Cardiac fibroblast (primary cell): Measurements from ENCODE around the gene ESYT2.
"Not testable (repeated sequence)": the region's sequence is repeated elsewhere in the genome, so short reads cannot be mapped to it uniquely, and the experiment has no call there.

ENCODE experiments used
- DNase-seq, 2 donors: peaks; one replicate each; pipeline versions ENCODE4 v3.0.0 to v3.0.0-alpha.2; 2010; ENCODE audit warnings: low read depth in 2 of 2
- H3K4me3 ChIP-seq, 2 donors: replicated peaks in 1 of 2; 1 replicate in 1 of 2; 2 replicates in 1 of 2; pipeline ENCODE4 v1.5.1; 2011; ENCODE audit warnings: low read depth in 2 of 2, low read length in 2 of 2, mild to moderate bottlenecking in 2 of 2, moderate library complexity in 1 of 2
- TF ChIP-seq, protein P1 (sequence below): IDR thresholded peaks from one replicate; pipeline ENCODE4 v1.5.1; 2011; ENCODE audit warnings: low read depth, mild to moderate bottlenecking, low read length, inconsistent platforms

The ESYT2 gene

DNA sequence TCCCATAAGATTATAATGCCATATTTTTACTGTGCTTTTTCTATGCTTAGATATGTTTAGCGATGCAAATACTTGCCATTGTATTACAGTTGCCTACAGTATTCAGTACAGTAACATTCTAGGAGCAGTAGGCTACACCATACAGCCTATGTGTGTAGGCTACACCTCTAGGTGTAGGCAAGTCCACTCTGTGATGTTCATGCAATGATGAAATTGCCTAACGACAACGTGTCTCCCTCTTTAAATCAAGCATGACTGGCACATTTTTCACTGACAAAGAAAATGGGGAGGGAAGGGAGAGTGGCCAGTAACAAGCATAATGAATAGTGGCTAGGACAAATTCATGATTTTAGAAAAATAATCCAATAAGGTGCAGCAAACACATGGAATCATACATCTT lies 126.4 kb downstream of the ESYT2 start:
- TF ChIP-seq, protein P1, sequence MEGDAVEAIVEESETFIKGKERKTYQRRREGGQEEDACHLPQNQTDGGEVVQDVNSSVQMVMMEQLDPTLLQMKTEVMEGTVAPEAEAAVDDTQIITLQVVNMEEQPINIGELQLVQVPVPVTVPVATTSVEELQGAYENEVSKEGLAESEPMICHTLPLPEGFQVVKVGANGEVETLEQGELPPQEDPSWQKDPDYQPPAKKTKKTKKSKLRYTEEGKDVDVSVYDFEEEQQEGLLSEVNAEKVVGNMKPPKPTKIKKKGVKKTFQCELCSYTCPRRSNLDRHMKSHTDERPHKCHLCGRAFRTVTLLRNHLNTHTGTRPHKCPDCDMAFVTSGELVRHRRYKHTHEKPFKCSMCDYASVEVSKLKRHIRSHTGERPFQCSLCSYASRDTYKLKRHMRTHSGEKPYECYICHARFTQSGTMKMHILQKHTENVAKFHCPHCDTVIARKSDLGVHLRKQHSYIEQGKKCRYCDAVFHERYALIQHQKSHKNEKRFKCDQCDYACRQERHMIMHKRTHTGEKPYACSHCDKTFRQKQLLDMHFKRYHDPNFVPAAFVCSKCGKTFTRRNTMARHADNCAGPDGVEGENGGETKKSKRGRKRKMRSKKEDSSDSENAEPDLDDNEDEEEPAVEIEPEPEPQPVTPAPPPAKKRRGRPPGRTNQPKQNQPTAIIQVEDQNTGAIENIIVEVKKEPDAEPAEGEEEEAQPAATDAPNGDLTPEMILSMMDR: no peak
- no peak for DNase-seq
- no peak overlapping the region for H3K4me3 ChIP-seq

DNA sequence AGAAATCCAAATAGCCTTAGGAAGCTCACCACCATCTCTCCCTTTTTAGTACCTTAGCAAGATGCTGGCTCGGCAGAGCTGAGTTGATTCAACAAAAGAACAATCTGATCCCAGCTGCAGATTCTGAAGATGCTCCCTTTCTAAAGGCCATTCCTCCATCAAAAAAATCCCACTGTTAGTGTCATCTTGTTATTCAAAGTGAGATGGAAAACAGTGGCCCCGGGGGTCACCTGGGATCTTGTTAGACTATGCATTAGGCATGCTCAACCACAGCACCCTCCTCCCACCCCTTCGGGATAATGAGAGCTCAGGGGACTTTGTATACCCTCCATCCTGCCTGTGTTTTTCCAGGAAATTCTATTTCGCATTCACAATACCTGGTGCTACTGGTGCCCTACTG lies 127.1 kb downstream of the ESYT2 start:
- DNase-seq: no peak
- TF ChIP-seq, protein P1: no peak
- no peak overlapping the region for H3K4me3 ChIP-seq

DNA sequence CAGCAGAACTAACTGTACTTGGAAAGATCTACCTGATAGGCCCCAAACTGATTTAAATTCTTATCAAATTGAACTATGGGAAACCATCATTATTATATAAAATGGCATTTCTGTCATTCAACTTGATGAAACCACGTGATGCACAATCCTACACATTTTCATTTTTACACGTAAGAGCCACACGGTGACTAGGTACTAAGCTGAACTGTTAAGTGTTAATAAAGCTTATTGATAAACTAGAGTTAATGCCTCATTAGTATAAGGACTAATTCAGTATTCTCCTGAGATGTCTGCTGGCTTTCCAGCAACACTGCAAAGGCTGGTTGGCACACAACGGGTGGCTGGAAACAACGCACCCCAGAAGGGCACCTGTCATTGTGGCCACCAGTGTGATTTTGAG lies 129.3 kb downstream of the ESYT2 start:
- DNase-seq: no peak
- H3K4me3 ChIP-seq: no peak overlapping the region
- TF ChIP-seq, protein P1: no peak

DNA sequence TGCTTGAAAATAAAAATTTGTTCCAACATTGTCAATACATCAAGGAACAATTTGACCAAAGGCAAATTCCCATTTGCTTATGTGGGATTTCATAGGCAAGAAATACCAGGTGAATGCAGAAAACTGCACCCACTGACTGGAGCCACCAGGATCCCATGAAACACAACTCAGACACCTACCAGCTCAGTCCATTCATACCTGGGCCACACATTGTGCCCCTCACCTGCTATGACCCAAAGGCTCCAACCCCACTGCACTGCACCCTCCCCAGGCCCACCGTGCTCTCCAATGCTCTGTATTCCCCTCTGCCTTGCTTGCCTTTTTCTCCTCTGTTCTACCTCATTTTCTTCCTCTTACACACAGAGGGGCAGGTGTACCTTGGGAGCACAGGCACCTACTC lies 130.0 kb downstream of the ESYT2 start:
- H3K4me3 ChIP-seq: no peak overlapping the region
- DNase-seq: no peak
- TF ChIP-seq, protein P1: no peak

DNA sequence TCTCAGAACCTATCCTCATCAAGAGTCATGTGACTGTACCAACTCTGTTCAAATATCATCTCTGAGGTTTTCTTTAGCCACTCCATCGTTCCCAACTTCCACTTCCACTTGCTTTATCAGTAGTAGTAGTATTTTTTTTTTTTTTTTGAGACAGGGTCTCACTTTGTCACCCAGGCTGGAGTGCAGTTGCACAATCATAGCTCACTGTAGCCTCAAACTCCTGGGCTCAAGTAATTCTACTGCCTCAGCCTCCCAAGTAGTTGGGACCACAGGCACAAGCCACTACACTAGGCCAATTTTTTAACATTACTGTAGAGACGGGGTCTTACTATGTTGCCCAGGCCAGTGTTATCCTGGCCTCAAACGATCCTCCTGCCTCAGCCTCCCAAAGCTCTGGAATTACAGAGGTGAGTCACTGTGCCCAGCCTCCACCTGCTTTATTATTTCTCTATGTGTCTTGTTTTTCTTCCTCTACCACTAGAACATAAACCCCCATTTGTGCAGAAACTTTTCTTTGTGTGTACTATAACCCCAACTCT lies 130.6 kb downstream of the ESYT2 start:
- DNase-seq: no peak
- no peak overlapping the region for H3K4me3 ChIP-seq
- TF ChIP-seq, protein P1: no peak

DNA sequence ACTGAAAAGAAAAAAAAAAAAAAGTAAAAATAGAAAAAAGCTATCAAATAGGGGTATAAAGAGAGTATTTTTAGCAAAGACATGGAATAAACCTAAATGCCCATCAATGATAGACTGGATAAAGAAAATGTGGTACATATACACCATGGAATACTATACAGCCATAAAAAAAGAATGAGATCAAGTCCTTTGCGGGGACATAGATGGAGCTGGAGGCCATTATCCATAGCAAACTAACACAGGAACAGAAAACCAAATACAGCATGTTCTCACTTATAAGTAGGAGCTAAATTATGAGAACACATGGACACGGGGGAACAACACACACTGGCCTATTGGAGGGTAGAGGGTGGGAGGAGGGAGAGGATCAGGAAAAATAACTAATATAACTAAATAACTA lies 131.7 kb downstream of the ESYT2 start:
- DNase-seq, H3K4me3 ChIP-seq: not testable (repeated sequence)

DNA sequence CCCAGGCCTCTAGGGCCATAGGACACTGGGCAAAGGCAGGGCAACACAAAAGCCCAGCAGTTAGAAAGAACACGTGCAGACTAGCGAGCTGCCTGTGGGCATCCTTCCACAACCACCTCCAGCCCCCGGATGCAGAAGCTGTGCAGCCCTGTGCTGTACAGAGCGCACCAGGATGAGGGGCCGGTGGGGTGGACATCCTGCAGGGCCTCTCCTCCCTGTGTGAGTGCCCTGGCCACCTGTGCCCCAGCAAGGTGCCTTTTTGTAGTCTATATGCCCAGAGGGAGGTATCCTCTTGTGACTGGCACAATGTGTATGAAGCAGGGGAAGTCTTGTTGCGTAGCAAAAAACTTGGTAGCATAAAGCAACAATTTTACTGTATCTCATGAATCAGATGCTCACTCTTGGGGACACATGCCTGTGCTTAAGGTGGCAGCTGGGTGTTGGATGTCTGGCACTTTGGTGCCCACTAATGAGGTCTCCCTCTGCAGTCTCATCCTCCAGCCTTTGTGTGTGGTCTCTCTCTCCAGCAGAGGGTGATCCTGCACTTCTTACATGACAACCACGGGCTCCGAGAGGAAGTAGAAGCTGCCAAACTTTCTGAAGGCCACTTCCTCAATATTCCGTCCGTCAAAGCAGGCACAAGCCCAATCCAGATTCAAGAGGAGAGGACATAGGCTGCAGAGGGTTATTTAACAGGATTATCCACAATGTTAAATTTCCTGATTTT lies 133.4 kb downstream of the ESYT2 start:
- TF ChIP-seq, protein P1: peak; percentile 70
- DNase-seq: peak; percentile 87 to 94
- no peak overlapping the region for H3K4me3 ChIP-seq
